ENCODE data around the gene AIRE. TPM values are rescaled to one million over a fixed set of nuclear protein-coding genes. Genes with fewer than 3 reads are reported as not detected.

The AIRE gene
- total and polyA plus RNA-seq, 2 donors (not counting 1 experiment from before 2014, with no cell fraction given): not detected

DNA sequence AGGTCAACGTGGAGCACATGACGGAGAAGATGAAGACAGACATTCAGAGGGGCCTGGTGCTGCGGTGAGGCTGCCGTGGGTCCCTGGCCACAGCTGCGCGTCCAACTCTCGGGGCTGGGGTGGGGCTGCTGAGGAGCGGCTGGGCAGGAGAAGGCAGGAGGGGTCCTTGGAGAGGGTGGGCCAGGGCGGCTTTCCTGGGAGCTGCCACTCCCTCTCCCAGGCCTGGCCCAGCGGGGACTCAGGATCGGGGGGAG is 39.1 kb downstream of the AIRE start:
- no peak overlapping the region for H3K4me3 ChIP-seq (replicated peaks in 1 of 4; ENCODE audit: control extremely low read depth in 1 of 4, insufficient read depth in 1 of 4, low read depth in 3 of 4, low read length in 4 of 4)
- no peaks in the 10 kb centered on the region for H4K20me1 ChIP-seq (ENCODE audit: control insufficient read depth, extremely low read depth, insufficient read depth, low read length)
- no peak overlapping the region for H3K9ac ChIP-seq (ENCODE audit: insufficient read depth, low read length)
- H3K27ac ChIP-seq (ENCODE audit: insufficient read depth, low read length): no peak overlapping the region
- no peaks in the 10 kb centered on the region for H3K27me3 ChIP-seq (ENCODE audit: control insufficient read depth, insufficient read depth, low read length)
- no peaks in the 10 kb centered on the region for H3K4me1 ChIP-seq (ENCODE audit: control insufficient read depth, extremely low read depth, insufficient read depth, low read length)
- DNase-seq (ENCODE audit: low read depth in 2 of 2): no peak
- no peaks in the 10 kb centered on the region for H3K79me2 ChIP-seq (ENCODE audit: control insufficient read depth, insufficient read depth, low read length)
- no peak overlapping the region for H3K4me2 ChIP-seq (ENCODE audit: extremely low read depth, insufficient read depth, low read length)
- peaks cover 21% of the 10 kb centered on the region for H3K36me3 ChIP-seq (ENCODE audit: control insufficient read depth, insufficient read depth, low read length)
- H2AFZ ChIP-seq (ENCODE audit: low read length): no peak overlapping the region
- TF ChIP-seq EZH2 (IDR thresholded peaks at IDR 0.05; ENCODE audit: low read length, missing control alignments) (no peak), CTCF (conservative IDR thresholded peaks at IDR 0.05 in 1 of 2, IDR thresholded peaks at IDR 0.05 in 1 of 2; ENCODE audit: low read depth in 1 of 2, low read length in 2 of 2) (no peak)
- no peaks in the 10 kb centered on the region for H3K9me3 ChIP-seq (ENCODE audit: control insufficient read depth, insufficient read depth, low read depth, low read length)

DNA sequence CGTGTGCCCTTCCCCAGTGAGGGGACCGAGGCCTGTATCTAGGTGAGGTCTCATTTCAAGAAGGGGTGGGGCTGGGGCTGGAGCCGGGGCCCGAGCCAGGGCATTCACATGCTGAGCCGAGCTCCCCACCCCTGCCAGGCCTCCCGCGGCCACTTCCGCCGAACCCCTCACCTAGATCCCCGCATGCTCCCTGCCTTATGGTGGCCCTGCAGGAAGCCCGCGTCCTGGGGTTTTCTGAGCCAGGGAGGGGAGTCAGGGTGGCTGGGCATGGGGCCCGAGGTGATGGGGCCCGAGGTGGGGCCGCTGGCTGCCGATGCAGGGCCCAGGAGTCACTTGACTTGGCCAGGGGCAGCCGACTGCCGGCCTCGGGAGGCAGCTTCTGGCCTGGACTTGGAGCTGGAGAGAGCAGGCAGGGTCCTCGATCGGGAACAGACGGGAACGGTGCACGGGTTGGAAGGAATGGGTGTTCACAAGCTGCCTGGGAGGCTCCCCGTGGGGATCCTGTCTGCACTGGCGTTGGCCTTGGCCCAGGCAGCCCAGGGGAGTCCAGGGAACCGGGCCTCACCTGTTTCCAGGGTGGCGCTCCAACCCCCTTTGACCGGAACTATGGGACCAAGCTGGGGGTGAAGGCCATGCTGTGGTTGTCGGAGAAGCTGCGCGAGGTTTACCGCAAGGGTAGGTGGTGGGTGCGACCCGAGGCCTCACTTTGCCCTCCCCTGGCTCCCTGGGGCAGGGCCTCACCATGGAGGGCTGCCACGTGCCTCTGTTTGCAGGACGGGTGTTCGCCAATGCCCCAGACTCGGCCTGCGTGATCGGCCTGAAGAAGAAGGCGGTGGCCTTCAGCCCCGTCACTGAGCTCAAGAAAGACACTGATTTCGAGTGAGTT is 40.0 kb downstream of the AIRE start:
- no peaks in the 10 kb centered on the region for H3K79me2 ChIP-seq (ENCODE audit: control insufficient read depth, insufficient read depth, low read length)
- peaks cover 21% of the 10 kb centered on the region for H3K36me3 ChIP-seq (ENCODE audit: control insufficient read depth, insufficient read depth, low read length)
- no peak overlapping the region for H2AFZ ChIP-seq (ENCODE audit: low read length)
- no peak for TF ChIP-seq EZH2 (IDR thresholded peaks at IDR 0.05; ENCODE audit: low read length, missing control alignments)
- TF ChIP-seq CTCF (conservative IDR thresholded peaks at IDR 0.05 in 1 of 2, IDR thresholded peaks at IDR 0.05 in 1 of 2; ENCODE audit: low read depth in 1 of 2, low read length in 2 of 2): no peak
- DNase-seq (ENCODE audit: low read depth in 2 of 2): no peak
- H3K4me2 ChIP-seq (ENCODE audit: extremely low read depth, insufficient read depth, low read length): no peak overlapping the region
- no peaks in the 10 kb centered on the region for H4K20me1 ChIP-seq (ENCODE audit: control insufficient read depth, extremely low read depth, insufficient read depth, low read length)
- no peak overlapping the region for H3K4me3 ChIP-seq (replicated peaks in 1 of 4; ENCODE audit: control extremely low read depth in 1 of 4, insufficient read depth in 1 of 4, low read depth in 3 of 4, low read length in 4 of 4)
- H3K27ac ChIP-seq (ENCODE audit: insufficient read depth, low read length): no peak overlapping the region
- H3K9me3 ChIP-seq (ENCODE audit: control insufficient read depth, insufficient read depth, low read depth, low read length): no peaks in the 10 kb centered on the region
- no peaks in the 10 kb centered on the region for H3K27me3 ChIP-seq (ENCODE audit: control insufficient read depth, insufficient read depth, low read length)
- no peak overlapping the region for H3K9ac ChIP-seq (ENCODE audit: insufficient read depth, low read length)
- no peaks in the 10 kb centered on the region for H3K4me1 ChIP-seq (ENCODE audit: control insufficient read depth, extremely low read depth, insufficient read depth, low read length)

DNA sequence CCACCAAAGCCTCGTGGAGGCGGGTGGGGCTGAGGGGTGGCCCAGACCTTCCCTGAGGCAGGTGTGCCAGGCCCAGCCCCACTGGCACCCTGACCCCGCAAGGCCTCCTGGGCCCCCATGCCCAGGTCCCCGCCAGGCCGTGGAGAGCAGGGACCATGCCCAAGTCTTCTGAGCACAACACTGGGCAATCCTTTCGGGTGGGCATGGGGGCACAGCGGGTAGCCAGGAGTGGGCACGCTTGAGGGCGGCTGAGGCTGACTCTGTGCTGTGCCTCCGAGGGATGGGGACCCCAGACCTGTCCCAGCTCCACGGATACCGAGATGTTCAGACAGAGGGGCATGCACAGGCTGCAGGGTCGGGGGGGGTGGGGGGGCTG is 40.6 kb downstream of the AIRE start:
- no peaks in the 10 kb centered on the region for H3K9me3 ChIP-seq (ENCODE audit: control insufficient read depth, insufficient read depth, low read depth, low read length)
- no peak for TF ChIP-seq CTCF (conservative IDR thresholded peaks at IDR 0.05 in 1 of 2, IDR thresholded peaks at IDR 0.05 in 1 of 2; ENCODE audit: low read depth in 1 of 2, low read length in 2 of 2)
- H3K9ac ChIP-seq (ENCODE audit: insufficient read depth, low read length): no peak overlapping the region
- H3K27me3 ChIP-seq (ENCODE audit: control insufficient read depth, insufficient read depth, low read length): no peaks in the 10 kb centered on the region
- H3K4me2 ChIP-seq (ENCODE audit: extremely low read depth, insufficient read depth, low read length): no peak overlapping the region
- no peak overlapping the region for H2AFZ ChIP-seq (ENCODE audit: low read length)
- DNase-seq (ENCODE audit: low read depth in 2 of 2): no peak
- no peaks in the 10 kb centered on the region for H4K20me1 ChIP-seq (ENCODE audit: control insufficient read depth, extremely low read depth, insufficient read depth, low read length)
- H3K79me2 ChIP-seq (ENCODE audit: control insufficient read depth, insufficient read depth, low read length): no peaks in the 10 kb centered on the region
- no peak overlapping the region for H3K4me3 ChIP-seq (replicated peaks in 1 of 4; ENCODE audit: control extremely low read depth in 1 of 4, insufficient read depth in 1 of 4, low read depth in 3 of 4, low read length in 4 of 4)
- H3K36me3 ChIP-seq (ENCODE audit: control insufficient read depth, insufficient read depth, low read length): peaks cover 21% of the 10 kb centered on the region
- H3K4me1 ChIP-seq (ENCODE audit: control insufficient read depth, extremely low read depth, insufficient read depth, low read length): no peaks in the 10 kb centered on the region
- no peak overlapping the region for H3K27ac ChIP-seq (ENCODE audit: insufficient read depth, low read length)

All from fibroblast of lung (primary cell).